Measurements from ENCODE around the gene DONSON. TPM values are rescaled to one million over a fixed set of nuclear protein-coding genes. Genes with fewer than 3 reads are reported as not detected.

The DONSON gene
- total RNA-seq, 1 experiment from 2014 or later = 29.2 TPM

DNA sequence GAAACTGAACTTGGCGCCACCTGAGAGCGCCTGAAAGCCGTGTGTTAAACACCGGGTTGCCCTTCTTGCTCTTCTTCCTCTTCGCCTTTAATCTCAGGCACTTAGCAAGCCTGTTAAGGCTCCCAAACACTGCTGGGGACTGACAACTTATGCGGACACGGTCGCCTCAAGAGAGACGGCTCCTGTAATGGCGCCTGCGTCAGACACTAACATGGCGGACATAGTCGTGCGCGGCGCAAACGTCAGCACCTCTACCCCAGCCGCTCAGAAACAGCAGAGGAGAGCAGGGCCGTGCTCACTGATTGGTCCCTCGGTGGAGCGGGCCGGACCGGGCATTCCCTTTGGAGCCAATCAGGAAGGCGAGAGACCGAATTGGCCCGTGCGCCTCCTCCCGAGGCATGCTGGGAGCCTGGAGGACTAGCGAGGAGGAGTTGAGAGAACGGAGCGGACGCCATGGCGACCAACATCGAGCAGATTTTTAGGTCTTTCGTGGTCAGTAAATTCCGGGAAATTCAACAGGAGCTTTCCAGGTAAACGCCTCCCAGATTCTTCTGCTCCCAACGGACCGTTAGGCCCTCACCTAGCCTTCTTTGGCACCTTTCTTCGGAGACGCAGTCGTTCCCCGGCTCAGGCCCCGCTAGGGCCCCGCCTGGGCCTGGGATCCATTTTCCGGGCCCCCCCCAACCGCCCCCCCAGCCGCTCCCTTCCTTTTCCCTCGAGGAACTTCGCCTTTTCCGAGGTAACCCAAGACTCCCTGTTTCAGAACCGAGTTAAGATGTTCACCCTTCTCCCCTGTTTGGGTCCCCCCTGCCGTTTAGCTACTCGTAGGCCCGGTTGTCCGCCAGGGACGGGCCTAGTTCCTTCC lies 45.6 kb downstream of the DONSON start, which contains the start of gene SON:
Gene SON, plus strand, starts transcription at position 399 of the 865 bp plus-strand sequence. Its CDS starts 55 bp downstream, at position 454.
- H3K27me3 ChIP-seq (ENCODE audit: low read length) = no peaks in the 10 kb centered on the region
- ChIA-PET CTCF (interaction anchor here (0.6 kb wide), 2 partner anchors 25 to 46 kb away, joined by 3 to 4 read pairs; no protein-coding TSS in a partner anchor), POLR2A (ENCODE audit: unreplicated experiment) (interaction anchor here (0.5 to 0.8 kb wide), 4 partner anchors 39 to 426 kb away, joined by 5 to 11 read pairs (median 6); partner anchors contain the start of genes DNAJC28 and TMEM50B)
- peak; percentile 95 for ATAC-seq
- peak within 1 kb of the TSS; percentile 98 for H3K27ac ChIP-seq (ENCODE audit: low read length)
- no peaks in the 10 kb centered on the region for H3K9me3 ChIP-seq (ENCODE audit: low read length)
- H3K79me2 ChIP-seq (ENCODE audit: low read length) = peaks cover 96% of the 10 kb centered on the region
- peak within 1 kb of the TSS; percentile 69 for H2AFZ ChIP-seq (ENCODE audit: low read length)
- peak within 1 kb of the TSS; percentile 94 for H3K4me3 ChIP-seq (ENCODE audit: low read length)
- TSS peak; percentile 38 for BruUV-seq (replicated peaks)
- H3K4me1 ChIP-seq (ENCODE audit: insufficient read depth, low read length) = peaks cover 22% of the 10 kb centered on the region
- no peaks in the 10 kb centered on the region for H3K9me2 ChIP-seq (replicated peaks; ENCODE audit: low read length)
- H4K20me1 ChIP-seq (ENCODE audit: low read length) = peaks cover 46% of the 10 kb centered on the region
- peak within 1 kb of the TSS; percentile 99 for H3K9ac ChIP-seq (ENCODE audit: low read length)
- peaks cover 25% of the 10 kb centered on the region for H3K36me3 ChIP-seq (ENCODE audit: low read depth, low read length)
- H3F3A ChIP-seq (ENCODE audit: low read length, unreplicated experiment) = no peaks in the 10 kb centered on the region
- H3K4me2 ChIP-seq (ENCODE audit: low read length) = peak within 1 kb of the TSS; percentile 95
- peak; percentile 99 for DNase-seq
- intact Hi-C loops (cut with micrococcal nuclease) = loop anchor here (5.0 kb wide), 3 partner anchors 44 to 161 kb away; partner anchors contain the start of gene DONSON
- TF ChIP-seq CTCF (conservative IDR thresholded peaks at IDR 0.05; ENCODE audit: low read depth, low read length) (no peak), EZH2 (IDR thresholded peaks at IDR 0.05; ENCODE audit: low read length, unreplicated experiment) (no peak), EZH2phosphoT487 (IDR thresholded peaks at IDR 0.05; ENCODE audit: borderline replicate concordance, low read length) (no peak)

DNA sequence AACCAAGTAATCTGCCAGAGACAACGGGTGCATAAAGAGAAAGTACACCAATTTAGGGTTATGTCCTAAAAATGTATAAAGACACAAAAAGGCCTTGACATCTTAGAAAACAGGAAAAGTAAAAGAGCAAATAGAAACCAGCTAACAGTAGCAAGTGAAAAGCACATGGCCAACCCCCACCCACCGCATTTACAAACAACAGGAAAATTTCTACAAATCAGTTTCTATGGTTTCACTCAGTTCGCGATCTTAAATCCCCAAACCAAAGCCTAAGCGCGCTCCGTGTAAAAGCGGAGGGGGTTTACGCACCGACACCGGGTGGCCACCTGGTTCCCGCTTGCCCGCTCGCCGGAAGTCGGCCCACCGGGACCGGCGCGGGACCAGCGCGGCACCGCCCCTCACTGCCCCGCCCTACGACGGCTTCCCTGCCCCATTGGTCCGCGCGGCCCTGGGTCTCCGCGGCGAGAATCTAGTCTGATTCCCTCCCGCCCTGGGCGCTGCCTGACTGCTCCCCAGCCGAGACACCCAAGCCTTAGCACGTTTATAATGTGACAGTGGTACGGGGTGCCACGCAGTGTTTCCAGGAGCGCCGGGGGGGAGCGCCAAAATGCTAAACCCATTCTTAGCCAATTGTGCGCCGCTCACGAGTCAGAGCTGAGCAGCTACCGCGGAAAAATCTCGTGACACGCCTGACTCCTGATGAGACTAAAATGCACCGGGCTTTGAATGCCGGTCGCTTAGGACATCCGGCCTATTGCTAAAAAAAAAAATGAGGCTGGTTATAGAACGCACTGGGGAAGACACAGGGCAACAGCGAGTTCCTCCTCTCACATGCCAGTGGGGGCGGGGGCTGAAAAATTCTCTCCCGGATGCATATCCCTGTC lies 46.5 kb downstream of the DONSON start, which contains the start of gene GART:
Gene GART, minus strand, starts transcription at position 362 of the 884 bp plus-strand sequence. CDS start 2,802 bp downstream, outside the sequence.
- H3K9ac ChIP-seq (ENCODE audit: low read length) = peak within 1 kb of the TSS; percentile 99
- peaks cover 26% of the 10 kb centered on the region for H3K36me3 ChIP-seq (ENCODE audit: low read depth, low read length)
- BruUV-seq (replicated peaks) = TSS peak; percentile 70
- ChIA-PET POLR2A (ENCODE audit: unreplicated experiment) (interaction anchor here (0.5 to 0.8 kb wide), 7 partner anchors 39 to 657 kb away, joined by 3 to 6 read pairs (median 4); partner anchors contain the start of gene CRYZL1), CTCF (no interaction called here)
- H4K20me1 ChIP-seq (ENCODE audit: low read length) = peaks cover 41% of the 10 kb centered on the region
- no peaks in the 10 kb centered on the region for H3K27me3 ChIP-seq (ENCODE audit: low read length)
- TF ChIP-seq CTCF (conservative IDR thresholded peaks at IDR 0.05; ENCODE audit: low read depth, low read length) (no peak), EZH2 (IDR thresholded peaks at IDR 0.05; ENCODE audit: low read length, unreplicated experiment) (no peak), EZH2phosphoT487 (IDR thresholded peaks at IDR 0.05; ENCODE audit: borderline replicate concordance, low read length) (no peak)
- DNase-seq (peak; percentile 83), ATAC-seq (peak; percentile 78)
- peak within 1 kb of the TSS; percentile 94 for H3K4me3 ChIP-seq (ENCODE audit: low read length)
- H3K4me1 ChIP-seq (ENCODE audit: insufficient read depth, low read length) = peaks cover 22% of the 10 kb centered on the region
- H3K4me2 ChIP-seq (ENCODE audit: low read length) = peak within 1 kb of the TSS; percentile 95
- H3K79me2 ChIP-seq (ENCODE audit: low read length) = peaks cover 96% of the 10 kb centered on the region
- no peaks in the 10 kb centered on the region for H3F3A ChIP-seq (ENCODE audit: low read length, unreplicated experiment)
- H3K9me3 ChIP-seq (ENCODE audit: low read length) = no peaks in the 10 kb centered on the region
- peak within 1 kb of the TSS; percentile 69 for H2AFZ ChIP-seq (ENCODE audit: low read length)
- intact Hi-C loops (cut with micrococcal nuclease) = loop anchor here (5.0 kb wide), 3 partner anchors 45 to 160 kb away; partner anchors contain the start of gene DONSON
- peak within 1 kb of the TSS; percentile 98 for H3K27ac ChIP-seq (ENCODE audit: low read length)
- H3K9me2 ChIP-seq (replicated peaks; ENCODE audit: low read length) = no peaks in the 10 kb centered on the region
